HG03196 (cell line): ENCODE data around the gene B4GALNT3.
"Not testable (repeated sequence)": the region's sequence is repeated elsewhere in the genome, so short reads cannot be mapped to it uniquely, and the experiment has no call there.

Experiments
- ATAC-seq: cut with Tn5 transposase; IDR thresholded peaks from one replicate; pipeline ENCODE4 v1.9.1; 2021; ENCODE audit not compliant: unreplicated experiment

The B4GALNT3 gene

DNA sequence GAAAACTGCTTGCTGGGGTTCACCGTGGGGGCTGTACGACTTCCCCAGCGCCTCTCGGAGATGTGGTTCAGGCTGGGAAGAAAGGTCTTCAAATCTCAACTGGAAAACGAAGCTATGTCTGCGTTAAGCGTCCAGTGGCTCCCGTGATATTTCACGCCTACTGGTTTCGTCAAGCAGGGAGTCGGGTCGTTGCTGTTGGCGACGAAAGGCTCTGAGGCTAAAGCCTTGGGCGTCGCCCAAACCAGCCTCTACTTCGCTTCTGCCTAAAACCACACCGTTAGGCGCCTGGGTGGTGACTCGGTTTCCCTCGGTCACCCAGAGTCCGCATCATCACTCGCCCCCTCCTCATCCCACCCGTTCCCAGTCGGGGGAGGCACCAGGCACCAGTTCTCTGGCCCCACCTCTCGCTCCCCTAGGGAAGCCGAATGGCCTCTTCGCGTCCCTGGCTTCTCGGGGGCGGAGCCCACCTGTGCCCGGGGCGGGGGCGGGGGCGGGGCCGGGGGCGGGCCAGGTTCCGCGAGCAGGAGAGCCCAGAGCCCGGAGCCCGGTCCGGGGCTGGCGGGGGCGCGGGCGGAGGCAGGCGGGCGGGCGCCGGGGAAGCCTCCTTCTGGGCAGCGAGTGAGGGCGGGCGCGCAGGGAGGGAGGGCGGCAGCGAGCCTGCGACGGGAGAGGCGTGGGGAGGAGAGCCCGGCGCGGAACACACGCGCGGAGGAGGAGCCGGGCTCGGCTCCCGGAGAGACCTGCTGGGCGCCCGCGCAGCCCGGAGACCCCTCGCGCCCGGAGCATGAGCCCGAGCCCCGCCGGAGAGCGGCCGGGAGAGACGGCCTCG is at the start of gene B4GALNT3:
Gene B4GALNT3, plus strand, starts transcription at position 510 of the 829 bp plus-strand sequence. CDS start 438 bp downstream, outside the sequence.
- ATAC-seq = no peak

DNA sequence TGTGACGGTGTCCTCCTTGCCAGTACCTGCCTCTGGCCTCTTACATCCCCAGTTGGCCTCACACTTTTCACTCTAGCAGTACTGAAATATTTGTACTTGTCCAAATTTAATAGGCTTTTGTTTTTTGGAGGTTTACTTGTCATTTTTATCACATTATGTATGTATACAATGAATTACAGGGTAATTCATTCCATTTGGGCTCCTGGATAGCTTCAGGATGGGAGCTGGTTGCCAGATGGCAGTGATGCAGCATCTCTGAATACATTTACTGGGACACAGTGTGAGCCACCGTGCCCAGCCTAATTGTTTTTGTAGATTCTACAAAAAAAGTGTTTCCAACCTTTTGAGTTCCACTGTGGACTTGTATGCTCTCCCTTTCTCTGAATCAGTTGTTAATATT is 44.9 kb upstream of the B4GALNT3 start:
- ATAC-seq = no peak

DNA sequence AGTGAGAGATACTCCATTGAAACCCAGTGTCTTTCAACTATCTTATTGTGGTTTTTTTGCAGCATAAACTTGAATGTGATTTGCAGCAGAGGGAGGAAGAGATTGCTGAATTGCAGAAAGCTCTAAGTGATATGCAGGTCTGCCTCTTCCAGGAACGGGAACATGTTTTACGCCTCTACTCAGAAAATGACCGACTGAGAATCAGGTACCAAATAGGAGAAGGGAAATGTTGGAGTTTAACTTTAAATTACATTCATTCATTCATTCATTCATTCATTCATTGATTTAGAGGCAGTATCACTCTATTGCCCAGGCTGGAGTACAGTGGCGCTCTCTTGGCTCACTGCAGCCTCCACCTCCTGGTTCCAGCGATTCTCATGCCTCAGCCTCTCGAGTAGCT is 41.3 kb upstream of the B4GALNT3 start:
- ATAC-seq = no peak

DNA sequence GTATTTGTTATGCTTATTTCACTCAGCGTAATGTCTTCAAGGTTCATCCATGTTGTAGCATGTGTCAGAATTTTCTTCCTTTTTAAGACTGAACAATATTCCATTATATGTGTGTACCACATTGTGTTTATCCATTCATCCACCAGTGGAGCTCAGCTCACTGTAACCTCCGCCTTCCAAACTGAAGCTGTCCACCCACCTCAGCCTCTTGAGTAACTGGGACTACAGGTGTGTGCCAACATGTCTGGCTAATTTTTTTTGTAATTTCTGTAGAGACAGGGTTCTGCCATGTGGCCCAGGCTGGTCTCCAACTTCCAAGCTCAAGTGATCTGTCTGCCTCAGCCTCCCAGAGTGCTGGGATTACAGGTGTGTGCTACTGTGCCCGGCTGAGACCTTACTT is 37.2 kb upstream of the B4GALNT3 start:
- ATAC-seq = no peak

DNA sequence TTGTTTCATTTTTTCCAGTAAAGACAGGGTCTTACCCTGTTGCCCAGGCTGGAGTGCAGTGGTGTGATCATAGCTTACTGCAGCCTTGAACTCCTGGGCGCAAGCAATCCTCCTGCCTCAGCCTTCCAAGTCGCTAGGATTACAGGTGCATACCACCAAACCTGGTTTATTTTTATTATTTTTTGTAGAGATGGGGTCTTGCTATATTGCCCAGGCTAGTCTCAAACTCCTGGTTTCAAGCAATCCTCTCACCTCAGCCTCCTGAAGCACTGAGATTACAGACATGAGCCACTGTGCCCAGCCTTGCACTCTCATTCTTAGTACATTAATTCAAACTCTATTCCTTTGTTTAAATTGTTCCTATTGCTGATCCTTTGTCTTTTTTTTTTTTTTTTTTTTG is 24.0 kb upstream of the B4GALNT3 start:
- not testable (repeated sequence) for ATAC-seq

DNA sequence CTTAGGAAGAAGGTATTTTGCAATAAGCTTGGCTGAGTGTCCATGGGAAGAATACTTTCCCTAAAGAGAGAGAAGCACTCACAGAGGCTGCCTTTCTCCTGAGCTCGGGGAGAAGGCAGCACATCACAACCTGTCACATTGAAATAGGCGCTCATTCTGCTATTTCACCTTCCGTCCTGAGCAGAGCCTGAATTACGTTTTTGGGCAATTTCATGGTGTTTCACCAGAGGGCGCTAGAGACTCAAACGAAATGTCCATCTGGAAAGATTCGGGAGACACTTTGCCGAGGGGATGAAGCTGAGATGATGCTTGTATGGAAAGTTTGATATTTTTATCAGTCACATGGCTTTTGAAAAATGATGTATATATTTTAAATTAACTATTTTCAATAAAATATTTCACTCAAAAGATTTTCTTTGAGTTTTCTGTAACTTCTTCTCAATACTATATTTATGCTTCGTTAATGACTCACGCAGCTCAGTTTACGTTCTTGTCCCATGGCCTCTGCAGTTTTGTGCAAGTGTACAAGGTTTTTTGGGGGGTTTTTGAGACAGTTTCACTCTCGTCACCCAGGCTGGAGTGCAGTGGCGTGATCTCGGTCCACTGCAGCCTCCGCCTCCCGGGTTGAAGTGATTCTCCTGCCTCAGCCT is 17.4 kb upstream of the B4GALNT3 start:
- ATAC-seq = no peak

DNA sequence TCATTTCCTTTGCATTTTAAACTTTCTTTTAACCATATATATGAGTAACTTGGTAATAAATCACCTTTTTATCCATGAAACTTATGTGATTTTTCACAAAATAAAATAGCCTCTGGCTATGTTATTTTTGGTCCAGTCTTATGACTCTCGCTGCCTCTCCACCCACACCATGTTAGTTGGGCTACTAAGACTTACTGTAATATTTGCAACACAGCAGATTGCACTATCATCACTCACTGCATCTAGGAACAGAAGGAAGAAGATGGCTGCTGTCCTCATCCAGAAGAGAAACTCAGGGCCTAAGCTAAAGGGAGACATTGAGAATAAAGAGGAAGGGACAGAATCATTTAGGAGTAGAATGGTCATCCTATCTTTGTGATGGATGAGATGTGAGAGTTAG is 12.6 kb upstream of the B4GALNT3 start:
- ATAC-seq = no peak

DNA sequence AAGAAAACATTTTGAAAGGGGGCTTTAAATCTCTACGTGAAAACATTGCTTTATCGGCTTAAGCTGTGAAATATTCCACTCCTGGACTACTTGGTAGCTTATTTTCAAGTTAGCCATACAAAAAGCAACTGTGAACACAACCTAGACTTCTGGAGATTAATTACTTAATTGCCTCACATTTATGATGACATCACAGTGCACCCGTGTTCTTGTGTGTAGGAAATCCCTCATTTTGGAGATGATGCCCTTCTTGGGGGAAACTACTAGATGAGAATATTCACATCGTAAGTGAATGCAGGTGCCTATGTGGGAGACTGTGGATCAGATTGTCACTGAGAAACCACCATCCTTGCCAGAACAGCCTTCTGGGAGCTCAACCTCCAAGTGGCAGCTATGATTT is 10.5 kb upstream of the B4GALNT3 start:
- ATAC-seq = no peak

DNA sequence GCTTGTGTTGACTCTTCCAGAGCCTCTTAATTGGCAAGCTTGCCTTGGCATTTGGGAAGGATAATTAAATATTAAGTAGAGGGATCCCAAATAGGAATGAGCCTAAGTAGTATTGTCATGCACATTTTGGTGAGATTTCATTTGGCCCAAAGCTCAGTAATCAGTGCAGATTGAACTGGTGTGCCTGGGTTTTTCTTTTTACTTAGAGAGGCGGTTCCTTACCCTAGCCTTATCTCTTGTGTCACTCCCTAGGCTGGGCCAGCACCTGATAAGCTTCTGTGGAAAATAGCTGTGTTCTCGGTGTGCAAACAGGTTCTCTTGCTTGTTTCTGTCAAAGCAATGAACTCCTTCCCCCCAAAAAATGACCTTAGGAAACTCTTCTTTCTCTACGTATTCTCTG is 9.3 kb upstream of the B4GALNT3 start:
- no peak for ATAC-seq

DNA sequence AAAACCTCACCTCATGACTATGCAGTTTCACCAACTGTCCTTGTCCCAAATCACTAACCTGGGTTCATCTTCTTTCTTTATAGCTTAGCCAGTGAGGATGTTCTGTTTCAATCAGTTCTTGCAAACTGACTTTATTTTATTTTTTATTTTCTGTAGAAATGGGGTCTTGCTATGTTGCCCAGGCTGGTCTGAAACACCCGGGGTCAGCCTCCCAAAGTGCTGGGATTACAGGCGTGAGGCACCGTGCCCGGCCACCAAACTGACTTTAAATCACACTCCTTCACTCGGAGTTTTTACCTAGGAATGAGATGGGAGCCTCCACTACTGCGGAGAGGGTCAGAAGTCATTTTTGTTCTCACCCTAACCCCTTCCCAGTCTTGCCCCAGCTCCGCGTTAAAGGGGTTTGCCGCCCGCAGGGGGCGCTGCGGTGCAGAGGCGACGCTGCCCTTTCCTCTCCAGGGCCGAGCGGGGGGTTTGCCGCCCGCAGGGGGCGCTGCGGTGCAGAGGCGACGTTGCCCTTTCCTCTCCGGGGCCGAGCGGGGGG is 7.0 kb upstream of the B4GALNT3 start:
- ATAC-seq = no peak

DNA sequence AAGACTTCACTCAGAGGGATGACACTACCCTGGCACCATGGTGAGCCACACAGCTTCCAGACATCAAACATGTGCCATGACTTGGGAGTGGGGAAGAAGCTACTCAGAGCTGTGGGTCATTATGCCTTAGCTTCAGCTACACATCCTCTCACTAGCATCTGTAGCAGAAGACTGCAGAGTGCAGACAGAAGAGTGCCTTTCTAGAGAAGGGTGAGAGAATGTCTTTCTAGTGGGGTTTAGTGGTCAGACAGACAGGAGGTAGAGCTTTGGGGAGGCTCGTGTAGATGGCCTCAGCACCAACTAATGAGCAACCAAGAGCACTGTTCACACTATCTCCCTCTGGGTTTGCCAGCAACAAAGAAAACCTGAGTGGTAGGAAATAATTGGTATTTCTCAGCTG is 4.9 kb upstream of the B4GALNT3 start:
- no peak for ATAC-seq

DNA sequence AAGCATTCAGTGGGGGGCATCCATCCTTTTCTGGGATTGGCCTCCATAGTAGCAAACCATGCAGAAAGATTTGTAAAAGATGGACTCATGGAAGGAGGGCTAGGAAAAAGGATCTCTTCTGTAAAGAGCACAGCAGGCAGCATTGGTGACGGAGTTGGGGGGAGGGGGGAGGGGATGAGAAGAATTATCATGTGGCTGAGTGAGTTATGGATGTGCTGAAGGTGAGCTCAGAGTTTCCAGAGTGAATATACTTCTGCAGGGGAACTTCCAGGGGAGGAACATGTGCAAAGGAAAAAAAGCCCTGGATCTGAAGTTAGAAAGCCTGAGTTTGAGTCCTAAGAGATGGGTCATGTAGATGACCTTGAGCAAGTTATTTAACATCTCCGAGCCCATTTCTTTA is 3.9 kb upstream of the B4GALNT3 start:
- no peak for ATAC-seq

DNA sequence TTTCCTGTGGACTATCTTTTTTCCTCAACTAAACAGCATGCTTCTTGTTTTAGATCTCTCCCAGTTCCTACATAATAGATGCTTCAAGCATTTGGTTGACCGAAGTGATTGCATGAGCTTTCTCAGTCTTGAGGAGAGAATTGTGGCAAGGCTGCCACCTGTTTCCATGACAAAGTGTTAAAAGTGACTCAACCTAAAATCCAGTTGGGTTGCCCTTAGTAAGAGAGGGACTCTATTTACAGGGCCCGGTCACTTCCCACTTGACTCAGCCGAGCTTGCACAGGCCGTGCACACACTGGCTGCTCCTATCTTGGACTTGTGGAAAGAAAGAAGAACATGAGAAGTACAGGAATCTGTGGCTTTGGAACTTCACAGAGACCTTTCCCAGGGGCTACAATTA is 2.1 kb upstream of the B4GALNT3 start:
- no peak for ATAC-seq

DNA sequence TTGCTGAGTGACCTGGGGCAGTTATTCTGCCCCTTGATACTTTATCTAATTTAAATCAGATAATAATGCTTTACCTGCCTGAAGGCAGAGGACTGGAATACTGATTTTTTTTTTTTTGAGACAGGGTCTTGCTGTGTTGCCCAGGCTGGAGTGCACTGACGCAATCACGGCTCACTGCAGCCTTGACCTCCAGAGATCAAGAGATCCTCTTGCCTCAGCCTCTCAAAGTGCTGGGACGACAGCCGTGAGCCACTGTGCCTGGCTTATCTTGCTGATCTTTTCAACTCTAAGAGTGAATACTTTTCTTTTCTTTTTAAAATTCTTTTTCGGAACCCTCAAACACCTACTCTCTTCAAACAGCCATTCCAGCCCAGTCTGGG is 699 bp upstream of the B4GALNT3 start:
- no peak for ATAC-seq

DNA sequence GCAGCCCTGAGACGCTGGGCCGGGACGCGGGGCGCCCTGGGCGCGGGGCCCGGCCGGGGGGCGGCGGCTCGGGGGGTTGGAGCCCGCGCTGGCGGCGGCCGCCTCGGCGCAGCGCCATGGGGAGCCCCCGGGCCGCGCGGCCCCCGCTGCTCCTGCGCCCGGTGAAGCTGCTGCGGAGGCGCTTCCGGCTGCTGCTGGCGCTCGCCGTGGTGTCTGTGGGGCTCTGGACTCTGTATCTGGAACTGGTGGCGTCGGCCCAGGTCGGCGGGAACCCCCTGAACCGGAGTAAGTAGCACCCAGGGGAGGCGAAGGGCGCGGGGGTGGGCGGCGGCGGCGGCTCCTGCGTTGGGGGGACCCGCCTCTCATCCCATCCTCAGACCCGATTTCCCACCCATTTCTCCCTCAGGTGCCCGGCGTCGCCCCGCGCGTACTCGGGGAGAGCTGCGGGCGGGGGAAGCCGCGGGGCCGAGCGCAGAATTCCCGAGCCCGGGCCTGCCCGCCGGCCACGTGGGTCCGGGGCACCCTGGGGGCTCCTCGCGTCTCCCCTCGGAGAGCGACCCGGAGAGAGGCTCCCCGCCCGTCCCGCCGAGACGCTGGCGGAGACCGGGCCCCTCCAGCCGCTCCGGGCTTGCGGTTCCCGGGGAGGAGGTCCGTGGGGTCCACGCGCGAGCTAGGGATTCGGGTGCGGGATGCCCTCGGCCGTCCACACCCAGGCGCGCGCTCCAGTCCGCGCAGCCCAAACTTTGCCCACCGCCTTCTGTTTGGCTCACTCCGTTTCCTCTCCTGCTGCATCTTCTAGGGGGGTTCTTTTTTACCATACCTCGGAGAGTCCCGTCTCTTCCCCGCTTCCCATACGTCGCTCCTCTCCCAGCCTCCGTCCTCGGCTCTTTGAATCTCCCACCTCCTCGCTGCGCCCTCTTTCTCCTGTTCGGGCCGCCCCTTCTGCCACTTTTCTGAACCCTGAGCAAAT is 807 bp downstream of the B4GALNT3 start:
- no peak for ATAC-seq

DNA sequence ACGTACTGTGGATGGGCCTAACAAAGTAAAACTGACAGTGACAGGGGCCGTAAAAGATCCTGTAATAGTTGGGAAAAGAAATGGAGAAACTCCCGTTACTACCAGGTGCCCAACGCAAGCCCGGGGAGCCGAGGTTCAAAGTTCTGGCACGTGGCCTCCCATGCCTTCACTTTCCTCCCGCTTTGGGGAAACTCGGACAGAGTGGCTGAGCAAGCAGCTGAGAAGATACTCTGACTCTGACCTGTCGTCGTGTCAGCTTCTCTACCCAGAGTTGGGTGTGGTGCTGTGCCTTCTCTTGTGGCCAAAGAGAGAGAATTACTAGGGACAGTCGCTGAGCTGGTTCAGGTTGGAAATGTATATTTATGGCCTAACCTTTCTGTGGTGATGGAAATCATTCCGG is 1.7 kb downstream of the B4GALNT3 start:
- no peak for ATAC-seq

DNA sequence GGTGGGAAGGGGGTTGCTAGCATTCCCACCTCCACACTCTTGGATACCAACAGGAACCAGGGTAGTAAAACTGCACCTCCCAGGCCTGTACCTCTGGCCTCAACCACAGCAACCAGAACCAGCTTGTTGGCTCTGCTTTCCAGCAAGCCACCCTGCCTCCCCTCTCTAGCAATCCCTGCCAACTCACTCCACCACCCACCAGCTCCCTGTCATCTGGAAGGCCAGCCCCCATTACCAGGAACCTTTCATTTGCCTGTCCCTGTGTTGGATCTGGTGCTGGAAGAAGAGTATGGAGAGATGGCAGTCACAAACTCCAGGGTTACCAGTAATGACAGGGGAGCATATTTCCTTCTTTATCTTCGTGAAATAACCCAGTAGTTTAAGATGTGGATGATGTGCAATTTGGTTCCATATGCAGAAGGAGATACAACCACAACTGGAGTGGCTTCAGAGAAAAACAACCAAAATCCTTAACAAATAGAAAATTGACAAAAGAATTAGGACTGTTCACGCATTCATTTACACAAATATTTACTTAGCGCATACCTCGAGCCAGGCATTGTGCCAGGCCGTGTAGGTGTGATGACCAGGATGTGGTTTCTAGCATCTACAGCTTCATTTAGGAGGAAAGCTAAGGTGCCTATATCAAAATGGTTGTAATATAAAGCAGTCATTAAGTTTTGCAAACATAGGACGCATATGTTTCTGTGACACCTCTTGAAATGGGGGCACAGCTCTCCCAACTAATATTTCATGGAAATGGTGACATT is 3.4 kb downstream of the B4GALNT3 start:
- no peak for ATAC-seq

DNA sequence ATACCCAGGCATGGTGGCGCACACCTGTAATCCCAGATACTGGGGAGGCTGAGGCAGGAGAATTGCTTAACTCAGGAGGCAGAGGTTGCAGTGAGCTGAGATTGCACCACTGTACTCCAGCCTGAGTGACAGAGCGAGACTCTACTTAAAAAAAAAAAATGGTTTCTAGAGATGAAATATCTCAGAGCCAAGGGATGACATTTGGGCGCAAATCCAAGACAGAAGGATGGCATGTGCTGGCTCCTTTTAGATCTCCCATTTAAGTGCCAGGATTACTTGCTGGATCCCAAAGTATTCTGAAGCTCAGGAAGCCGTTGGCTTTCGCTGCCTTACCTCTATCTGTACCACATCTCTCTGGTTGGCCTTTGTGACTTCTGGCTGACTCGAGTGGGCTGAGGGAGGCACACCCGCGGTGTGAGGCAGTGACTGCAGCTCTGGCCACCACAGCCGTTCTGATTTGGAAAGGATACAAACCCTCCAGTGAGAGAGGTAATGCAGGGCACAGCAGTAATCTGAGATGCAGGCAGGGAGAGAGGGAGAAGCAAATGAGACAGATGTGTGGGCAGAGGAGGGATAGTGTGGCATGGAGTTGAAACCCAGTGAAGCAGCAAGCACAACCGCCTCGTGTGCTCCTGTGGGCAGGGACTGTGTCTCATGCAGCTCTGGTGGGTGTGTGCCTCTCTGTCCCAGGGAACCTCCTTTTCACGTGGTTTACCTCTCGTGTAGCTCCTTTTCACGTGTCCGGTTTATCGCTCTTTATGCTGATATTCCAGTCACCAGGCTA is 4.9 kb downstream of the B4GALNT3 start:
- ATAC-seq = no peak

DNA sequence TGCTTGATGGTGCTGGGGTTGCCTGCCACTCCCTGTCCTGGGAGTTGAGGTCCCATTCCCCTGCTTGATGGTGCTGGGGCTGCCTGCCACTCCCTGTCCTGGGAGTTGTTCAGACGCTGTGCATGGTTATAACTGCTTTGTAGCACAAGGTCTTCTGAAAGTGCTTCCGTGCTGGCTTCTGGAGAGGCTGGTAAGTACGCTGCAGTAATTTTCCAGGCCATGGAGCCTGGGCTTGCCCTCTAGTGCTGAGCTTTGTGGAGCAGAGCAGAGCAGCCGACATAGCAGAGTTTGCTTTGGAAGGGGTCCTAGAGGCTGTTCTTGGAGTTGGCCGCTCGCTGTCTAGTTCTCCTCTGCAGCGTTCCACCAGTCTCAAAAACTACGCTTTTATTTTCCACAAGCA is 6.3 kb downstream of the B4GALNT3 start:
- ATAC-seq = no peak

DNA sequence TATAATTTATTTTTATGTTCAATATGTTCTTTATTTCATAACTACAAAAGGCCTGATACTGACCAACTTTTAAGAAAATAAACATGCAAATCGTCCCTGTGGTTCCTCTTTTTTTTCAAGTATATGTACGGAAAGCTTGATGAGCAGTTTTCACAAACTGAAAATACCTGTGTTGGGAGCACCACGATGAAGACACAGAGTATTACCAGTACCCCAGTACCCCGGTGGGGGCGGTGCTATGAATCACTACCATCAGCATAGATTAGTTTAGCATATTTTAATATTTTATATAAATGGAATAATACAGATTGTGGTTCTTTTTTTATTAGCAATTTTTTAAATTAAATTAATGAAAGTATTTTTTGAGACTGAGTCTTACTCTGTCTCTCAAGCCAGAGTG is 7.0 kb downstream of the B4GALNT3 start:
- no peak for ATAC-seq
